Stimulated activated CD4-positive, alpha-beta T cell treated with anti-CD3 and anti-CD28 coated beads, Interleukin-15, amount 100 ng/mL, for 48 hours (primary cell): ENCODE data around the gene EFNA2.
A peak's percentile ranks its signal among the peaks of the same experiment; 100 is the strongest.

Experiments
- DNase-seq, 2 donors: peaks; one replicate each; pipeline ENCODE4 v3.0.0-alpha.2; 2020; ENCODE audit warnings: low read depth in 2 of 2

Gene EFNA2

GRCh38 chr19:1249298-1249989 is 36.2 kb upstream of the EFNA2 start:
- peak; percentile 86 to 92 for DNase-seq

- DNase-seq, result no peak
Observed at GRCh38 chr19:1249990-1250436, 35.7 kb upstream of the EFNA2 start.

- no peak for DNase-seq
Observed at GRCh38 chr19:1250437-1251260, 35.0 kb upstream of the EFNA2 start.

- DNase-seq, result no peak
Observed at GRCh38 chr19:1251330-1252220, 34.1 kb upstream of the EFNA2 start.

GRCh38 chr19:1252221-1252820 is 33.4 kb upstream of the EFNA2 start:
- DNase-seq, result no peak

- DNase-seq, result peak in 1 of 2 donors; percentile 63
Observed at GRCh38 chr19:1252821-1253513, 32.7 kb upstream of the EFNA2 start.

GRCh38 chr19:1253514-1254080 is 32.1 kb upstream of the EFNA2 start:
- no peak for DNase-seq

- no peak for DNase-seq
Observed at GRCh38 chr19:1254081-1254527, 31.6 kb upstream of the EFNA2 start.

GRCh38 chr19:1254530-1255185 is 31.0 kb upstream of the EFNA2 start:
- no peak for DNase-seq

GRCh38 chr19:1255186-1256161 is 30.2 kb upstream of the EFNA2 start:
- no peak for DNase-seq

GRCh38 chr19:1256646-1257474 is 28.8 kb upstream of the EFNA2 start:
- no peak for DNase-seq

GRCh38 chr19:1257475-1258162 is 28.1 kb upstream of the EFNA2 start:
- DNase-seq, result no peak

- DNase-seq, result no peak
Observed at GRCh38 chr19:1258163-1258492, 27.5 kb upstream of the EFNA2 start.

- no peak for DNase-seq
Observed at GRCh38 chr19:1258707-1259205, 26.9 kb upstream of the EFNA2 start.

GRCh38 chr19:1259206-1259875 is 26.3 kb upstream of the EFNA2 start:
- no peak for DNase-seq

GRCh38 chr19:1259876-1260748 is 25.6 kb upstream of the EFNA2 start:
- DNase-seq, result no peak
